A549 treated with AZD2906 at 1 μM for 4 hours (cell line): ENCODE data around the gene CACHD1. TPM values are rescaled to one million over a fixed set of nuclear protein-coding genes. Genes with fewer than 3 reads are reported as not detected.

Experiments
- total RNA-seq: library from RNA; stranded (reverse); fragments of 200-300 nt; extraction: Qiagen RNA extraction; gene quantifications from 5 replicates; pipeline ENCODE4 v1.2.3, GENCODE V29; 2022

CACHD1 gene
- total RNA-seq: 1.3 to 1.6 TPM (median 1.3 TPM) in 5 replicates

DNA sequence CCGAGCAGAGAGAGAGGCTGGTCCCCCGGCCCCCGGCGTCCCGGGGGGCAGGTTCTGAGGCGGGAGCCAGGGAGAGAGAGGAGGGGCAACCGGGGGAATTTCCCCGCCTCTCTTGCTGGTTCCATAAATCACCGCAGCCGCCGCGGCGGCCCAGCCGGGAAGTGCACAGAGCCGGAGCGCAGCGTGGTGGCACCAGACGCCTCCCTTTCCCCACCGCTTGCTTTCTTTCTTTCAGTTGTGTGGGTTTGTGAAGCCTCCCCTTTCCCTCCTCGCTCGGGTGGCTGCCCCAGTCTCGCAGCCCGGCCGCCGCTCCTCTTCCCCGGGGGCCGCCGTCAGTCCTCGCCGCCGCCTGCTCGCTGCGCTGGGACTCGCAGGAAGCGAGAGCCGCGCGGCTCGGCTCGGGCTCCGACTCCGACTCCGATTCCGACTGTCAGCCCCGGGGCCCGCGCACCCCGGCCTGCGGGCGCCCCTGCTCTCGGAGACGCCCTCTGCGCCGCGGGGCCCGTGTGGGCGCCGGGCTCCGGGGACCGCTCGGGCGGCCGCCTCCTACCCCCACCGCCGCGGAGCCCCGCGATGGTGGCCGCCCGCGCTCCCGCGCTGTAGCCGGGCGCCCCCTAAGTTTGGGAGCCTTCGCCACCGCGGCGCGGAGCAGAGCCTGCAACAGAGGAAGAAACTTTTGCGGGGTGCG is at the start of gene CACHD1:
Gene CACHD1 (plus strand): TSS at position 153 of the 688 bp plus-strand sequence. CDS start 616 bp downstream, outside the sequence.

